K562 (cell line): Measurements from ENCODE around the gene EFHD2. TPM values are rescaled to one million over a fixed set of nuclear protein-coding genes. Genes with fewer than 3 reads are reported as not detected.
A peak's percentile ranks its signal among the peaks of the same experiment; 100 is the strongest.

ENCODE experiments used
- ATF1 ChIP-seq, 2 experiments: fragments of 450-650 bp in 1 of 2; IDR thresholded peaks; 2 replicates each; pipeline ENCODE4 v1.6.1; 2016; ENCODE audit warnings: missing compliant biosample characterization in 1 of 2, missing genetic modification characterization in 1 of 2
- BRCA1 ChIP-seq, 2 experiments: fragments of 450-650 bp in 1 of 2; sonication (generic) in 1 of 2; formaldehyde crosslinking in 1 of 2; IDR thresholded peaks; 2 replicates each; pipeline versions ENCODE4 v1.5.0 to v1.6.1; 2017 to 2020; ENCODE audit warnings: mild to moderate bottlenecking in 1 of 2, missing genetic modification reagents in 1 of 2
- CBX1 ChIP-seq: sonication (generic); IDR thresholded peaks from 2 replicates; pipeline ENCODE4 v1.6.1; 2016; ENCODE audit warnings: antibody characterized with exemption, low read depth, mild to moderate bottlenecking
- CBX3 ChIP-seq, 2 experiments: IDR thresholded peaks; 1 replicate in 1 of 2; 2 replicates in 1 of 2; pipeline ENCODE4 v1.6.1; 2012; ENCODE audit warnings: inconsistent platforms in 2 of 2, low read length in 2 of 2, borderline replicate concordance in 1 of 2, control low read depth in 1 of 2
- CCAR2 ChIP-seq: fragments of 200-400 bp; formaldehyde crosslinking; IDR thresholded peaks from 2 replicates; pipeline ENCODE4 v1.6.1; 2017; ENCODE audit warnings: mild to moderate bottlenecking, low read depth, low read length
- CHD4 ChIP-seq: fragments of 200-600 bp; sonication (generic); IDR thresholded peaks from 3 replicates; pipeline ENCODE4 v1.6.1; 2012; ENCODE audit warnings: low read depth, mild to moderate bottlenecking, mixed read lengths, low read length, inconsistent platforms; ENCODE audit not compliant: insufficient read depth, insufficient replicate concordance, poor library complexity, severe bottlenecking
- DNMT1 ChIP-seq: fragments of 450-650 bp; IDR thresholded peaks from 2 replicates; pipeline ENCODE4 v1.6.1; 2016; ENCODE audit warnings: antibody characterized with exemption, mild to moderate bottlenecking
- NFE2 ChIP-seq: IDR thresholded peaks from 2 replicates; pipeline ENCODE4 v1.6.1; 2014; ENCODE audit warnings: antibody characterized with exemption, low read depth
- NFIX ChIP-seq: fragments of 250-450 bp; sonication (Bioruptor Pico); IDR thresholded peaks from 2 replicates; pipeline ENCODE4 v1.4.0; 2020; ENCODE audit warnings: low read depth, mild to moderate bottlenecking, moderate library complexity
- PCBP2 ChIP-seq: fragments of 200-400 bp; formaldehyde crosslinking; IDR thresholded peaks from 2 replicates; pipeline ENCODE4 v1.6.1; 2018; ENCODE audit warnings: low read length, low read depth, mild to moderate bottlenecking, moderate library complexity; ENCODE audit not compliant: poor library complexity, severe bottlenecking
- PPARD ChIP-seq: fragments of 250-450 bp; sonication (Bioruptor Pico); IDR thresholded peaks from 2 replicates; pipeline ENCODE4 v1.8.0; 2022; ENCODE audit warnings: inconsistent platforms, mild to moderate bottlenecking, moderate library complexity
- RREB1 ChIP-seq: fragments of 250-450 bp; sonication (Bioruptor Pico); IDR thresholded peaks from 2 replicates; pipeline ENCODE4 v1.4.0; 2020
- SFPQ ChIP-seq: fragments of 200-400 bp; formaldehyde crosslinking; IDR thresholded peaks from 2 replicates; pipeline ENCODE4 v1.6.1; 2017; ENCODE audit warnings: mild to moderate bottlenecking, low read depth, low read length, moderate library complexity
- SIN3B ChIP-seq: fragments of 450-650 bp; IDR thresholded peaks from 2 replicates; pipeline ENCODE4 v1.6.1; 2017; ENCODE audit warnings: low read depth, mild to moderate bottlenecking, moderate library complexity
- XRCC5 ChIP-seq: fragments of 200-400 bp; formaldehyde crosslinking; IDR thresholded peaks from 2 replicates; pipeline ENCODE4 v1.6.1; 2017; ENCODE audit warnings: low read depth, mild to moderate bottlenecking, low read length
- ZNF232 ChIP-seq: sonication (generic); formaldehyde crosslinking; IDR thresholded peaks from 2 replicates; pipeline ENCODE4 v1.8.0; 2022; ENCODE audit warnings: mild to moderate bottlenecking, missing genetic modification reagents
- ZNF408 ChIP-seq: fragments of 250-450 bp; sonication (Bioruptor Pico); IDR thresholded peaks from 2 replicates; pipeline ENCODE4 v1.4.0; 2020; ENCODE audit warnings: low read depth, mild to moderate bottlenecking, moderate library complexity
- ZNF696 ChIP-seq: fragments of 250-450 bp; sonication (Bioruptor Pico); conservative IDR thresholded peaks from 2 replicates; pipeline ENCODE4 v1.4.0; 2020; ENCODE audit warnings: mild to moderate bottlenecking, moderate library complexity
- polyA plus RNA-seq, 8 experiments: library from polyadenylated mRNA; depleted of rRNA in 4 of 8; stranded (reverse) in 5 of 8; unstranded in 3 of 8; fragments of >200 nt; fragmentation: Nextera tagmentation in 2 of 8; fragmentation: Illumina TruSeq in 1 of 8; extraction: Ambion mirVana in 2 of 8; extraction: Trizol in 1 of 8; gene quantifications; 2 replicates each; pipeline versions ENCODE4 v1.2.1 to v1.2.3, GENCODE V29; 2011 to 2014; ENCODE audit warnings: inconsistent platforms in 1 of 8, missing spikeins in 1 of 8
- total RNA-seq, 7 experiments: library from RNA; depleted of rRNA in 6 of 7; stranded (reverse); fragments of >200 nt in 6 of 7; fragmentation: Illumina TruSeq in 2 of 7; extraction: Trizol in 2 of 7; gene quantifications; 2 replicates each; pipeline versions ENCODE4 v1.2.1 to v1.2.3, GENCODE V29; 2011 to 2021; ENCODE audit warnings: low replicate concordance in 1 of 7
- TF ChIP-seq, protein P1 (sequence below): IDR thresholded peaks from 2 replicates; pipeline ENCODE4 v1.6.1; 2014; ENCODE audit warnings: antibody characterized with exemption

EFHD2 gene
- total and polyA plus RNA-seq, 9 of the 15 experiments (the other 6 are each of a cell fraction or from before 2014, with no cell fraction given), result 1.7 to 73.5 (median 25.2) TPM

DNA sequence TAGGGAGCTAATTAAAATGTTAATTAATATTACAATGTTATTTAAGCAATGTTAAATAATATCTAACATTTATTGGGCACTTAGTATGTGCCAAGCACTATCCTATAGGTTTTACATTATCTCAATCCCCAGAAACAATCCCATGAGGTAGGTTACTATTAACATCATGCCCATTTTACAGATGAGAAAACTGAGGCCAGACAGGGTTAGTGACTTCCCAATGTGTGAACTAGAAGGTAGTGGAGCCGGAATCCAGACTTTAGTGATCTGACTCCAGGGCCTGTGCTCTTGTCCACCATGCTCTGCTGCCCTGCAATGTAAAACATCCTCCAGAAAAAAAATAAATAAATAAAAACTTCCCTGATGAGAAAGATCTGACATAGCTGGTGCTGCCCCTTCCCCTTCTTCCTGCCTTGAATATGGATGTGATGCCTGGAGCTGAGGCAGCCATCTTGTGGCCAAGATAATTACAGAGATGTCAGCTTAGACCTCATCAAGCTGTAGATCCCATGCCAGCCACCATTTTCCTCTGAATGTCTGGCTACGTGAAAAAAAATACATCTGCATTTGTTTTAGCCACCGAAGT is 39.3 kb downstream of the EFHD2 start (continued):
- TF ChIP-seq ZNF232 (no peak), XRCC5 (no peak), SFPQ (no peak), PPARD (CRISPR knock-in tag) (no peak), DNMT1 (no peak), SIN3B (no peak), ATF1 (CRISPR knock-in tag; IDR thresholded peaks at IDR 0.05) (no peak), ATF1 (tag; IDR thresholded peaks at IDR 0.05) (no peak), ZNF408 (CRISPR knock-in tag) (no peak), CBX1 (no peak), CHD4 (peak; percentile 68), NFE2 (no peak), CCAR2 (no peak), ZNF696 (CRISPR knock-in tag) (no peak), RREB1 (CRISPR knock-in tag) (no peak), NFIX (CRISPR knock-in tag) (no peak), CBX3 (IDR thresholded peaks at IDR 0.05; ENCODE audit: borderline replicate concordance in 1 of 2, low read length in 2 of 2) (0 out of 3 replicates have a peak, but pooled peaks of 1 of the 2 experiments have one; percentile 17), BRCA1 (IDR thresholded peaks at IDR 0.05) (no peak), BRCA1 (CRISPR knock-in tag; IDR thresholded peaks at IDR 0.05) (no peak), PCBP2 (no peak)
- TF ChIP-seq, protein P1, sequence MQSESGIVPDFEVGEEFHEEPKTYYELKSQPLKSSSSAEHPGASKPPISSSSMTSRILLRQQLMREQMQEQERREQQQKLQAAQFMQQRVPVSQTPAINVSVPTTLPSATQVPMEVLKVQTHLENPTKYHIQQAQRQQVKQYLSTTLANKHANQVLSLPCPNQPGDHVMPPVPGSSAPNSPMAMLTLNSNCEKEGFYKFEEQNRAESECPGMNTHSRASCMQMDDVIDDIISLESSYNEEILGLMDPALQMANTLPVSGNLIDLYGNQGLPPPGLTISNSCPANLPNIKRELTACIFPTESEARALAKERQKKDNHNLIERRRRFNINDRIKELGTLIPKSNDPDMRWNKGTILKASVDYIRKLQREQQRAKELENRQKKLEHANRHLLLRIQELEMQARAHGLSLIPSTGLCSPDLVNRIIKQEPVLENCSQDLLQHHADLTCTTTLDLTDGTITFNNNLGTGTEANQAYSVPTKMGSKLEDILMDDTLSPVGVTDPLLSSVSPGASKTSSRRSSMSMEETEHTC, result no peak
